Parathyroid adenoma (tissue), 2 donors: ENCODE measurements around the gene GRID1.

Source experiments
- H2AFZ ChIP-seq: fragments of 300-600 bp; sonication (generic); one replicate; pipeline ENCODE4 v1.7.0; 2017; ENCODE audit warnings: antibody characterized with exemption, mild to moderate bottlenecking
- H3K27ac ChIP-seq: fragments of 300-600 bp; sonication (generic); one replicate; pipeline ENCODE4 v1.7.0; 2017
- H3K27me3 ChIP-seq: fragments of 300-600 bp; sonication (generic); one replicate; pipeline ENCODE4 v1.7.0; 2017; ENCODE audit warnings: low read length; ENCODE audit not compliant: control insufficient read depth, insufficient read depth
- H3K36me3 ChIP-seq: fragments of 300-600 bp; sonication (generic); one replicate; pipeline ENCODE4 v1.7.0; 2017; ENCODE audit warnings: low read length; ENCODE audit not compliant: control insufficient read depth, insufficient read depth
- H3K4me1 ChIP-seq: fragments of 300-600 bp; sonication (generic); one replicate; pipeline ENCODE4 v1.7.0; 2017; ENCODE audit warnings: control low read depth
- H3K4me2 ChIP-seq: fragments of 300-600 bp; sonication (generic); one replicate; pipeline ENCODE4 v1.7.0; 2017; ENCODE audit warnings: low read length
- H3K4me3 ChIP-seq: fragments of 300-600 bp; sonication (generic); one replicate; pipeline ENCODE4 v1.7.0; 2017; ENCODE audit warnings: low read depth, low read length
- H3K79me2 ChIP-seq: fragments of 300-600 bp; sonication (generic); one replicate; pipeline ENCODE4 v1.7.0; 2017; ENCODE audit warnings: control low read depth
- H3K9ac ChIP-seq: fragments of 300-600 bp; sonication (generic); one replicate; pipeline ENCODE4 v1.7.0; 2017; ENCODE audit warnings: mild to moderate bottlenecking
- H3K9me3 ChIP-seq: fragments of 300-600 bp; sonication (generic); one replicate; pipeline ENCODE4 v1.7.0; 2017; ENCODE audit warnings: low read length; ENCODE audit not compliant: control insufficient read depth
- CTCF ChIP-seq: fragments of 300-600 bp; sonication (generic); IDR thresholded peaks from one replicate; pipeline ENCODE4 v1.7.0; 2017; ENCODE audit warnings: antibody characterized with exemption, mild to moderate bottlenecking
- donor health status: primary hyperparathyroidism.

Gene GRID1

GRCh38 chr10:86022906-86023305 lies 343.7 kb downstream of the GRID1 start:
- Histone ChIP-seq H2AFZ (no peak overlapping the region), H3K4me1 (no peaks in the 10 kb centered on the region), H3K9me3 (no peaks in the 10 kb centered on the region), H3K9ac (no peak overlapping the region), H3K4me2 (no peak overlapping the region), H3K36me3 (no peaks in the 10 kb centered on the region), H3K79me2 (no peaks in the 10 kb centered on the region), H3K27ac (no peak overlapping the region), H3K4me3 (no peak overlapping the region), H3K27me3 (no peaks in the 10 kb centered on the region)
- no peak for TF ChIP-seq CTCF

- Histone ChIP-seq H3K4me3 (no peak overlapping the region), H3K9ac (no peak overlapping the region), H3K79me2 (no peaks in the 10 kb centered on the region), H3K9me3 (no peaks in the 10 kb centered on the region), H3K27me3 (no peaks in the 10 kb centered on the region), H3K4me1 (no peaks in the 10 kb centered on the region), H3K36me3 (no peaks in the 10 kb centered on the region), H2AFZ (no peak overlapping the region), H3K27ac (no peak overlapping the region), H3K4me2 (no peak overlapping the region)
- no peak for TF ChIP-seq CTCF
Measured at GRCh38 chr10:86020134-86020533, 346.5 kb downstream of the GRID1 start.

GRCh38 chr10:86019141-86019540 lies 347.5 kb downstream of the GRID1 start:
- Histone ChIP-seq H3K4me1 (no peaks in the 10 kb centered on the region), H2AFZ (no peak overlapping the region), H3K36me3 (no peaks in the 10 kb centered on the region), H3K4me2 (no peak overlapping the region), H3K27ac (no peak overlapping the region), H3K9me3 (no peaks in the 10 kb centered on the region), H3K4me3 (no peak overlapping the region), H3K79me2 (no peaks in the 10 kb centered on the region), H3K9ac (no peak overlapping the region), H3K27me3 (no peaks in the 10 kb centered on the region)
- TF ChIP-seq CTCF = no peak

- Histone ChIP-seq H3K27ac (no peak overlapping the region), H2AFZ (no peak overlapping the region), H3K27me3 (no peaks in the 10 kb centered on the region), H3K79me2 (no peaks in the 10 kb centered on the region), H3K36me3 (no peaks in the 10 kb centered on the region), H3K9me3 (no peaks in the 10 kb centered on the region), H3K9ac (no peak overlapping the region), H3K4me1 (no peaks in the 10 kb centered on the region), H3K4me2 (no peak overlapping the region), H3K4me3 (no peak overlapping the region)
- no peak for TF ChIP-seq CTCF
Measured at GRCh38 chr10:86018735-86019058, 347.9 kb downstream of the GRID1 start.

GRCh38 chr10:86017841-86018734 lies 348.5 kb downstream of the GRID1 start:
- Histone ChIP-seq H3K4me1 (no peaks in the 10 kb centered on the region), H3K9me3 (no peaks in the 10 kb centered on the region), H3K27ac (no peak overlapping the region), H2AFZ (no peak overlapping the region), H3K9ac (no peak overlapping the region), H3K27me3 (no peaks in the 10 kb centered on the region), H3K36me3 (no peaks in the 10 kb centered on the region), H3K4me3 (no peak overlapping the region), H3K4me2 (no peak overlapping the region), H3K79me2 (no peaks in the 10 kb centered on the region)
- TF ChIP-seq CTCF = no peak
